Renal cortex interstitium (tissue), 15 donors: Measurements from ENCODE around the gene HJV. TPM values are rescaled to one million over a fixed set of nuclear protein-coding genes. Genes with fewer than 3 reads are reported as not detected.
"Not testable (repeated sequence)": the region's sequence is repeated elsewhere in the genome, so short reads cannot be mapped to it uniquely, and the experiment has no call there.

Experiments used
- DNase-seq, 11 donors: peaks; one replicate each; pipeline ENCODE4 v3.0.0-alpha.2; 2013; ENCODE audit warnings: low read depth in 9 of 11, low spot score in 4 of 11; ENCODE audit errors: extremely low read depth in 1 of 11
- long read RNA-seq, 16 experiments: transcript quantifications; one replicate each; lab custom pipeline, GENCODE V29; 2026
- polyA plus RNA-seq, 3 donors: library from polyadenylated mRNA; unstranded; fragments of 120-200 nt; gene quantifications; one replicate each; pipeline ENCODE4 v1.2.1, GENCODE V29; 2013; ENCODE audit not compliant: insufficient read length in 3 of 3

Gene HJV, protein sequence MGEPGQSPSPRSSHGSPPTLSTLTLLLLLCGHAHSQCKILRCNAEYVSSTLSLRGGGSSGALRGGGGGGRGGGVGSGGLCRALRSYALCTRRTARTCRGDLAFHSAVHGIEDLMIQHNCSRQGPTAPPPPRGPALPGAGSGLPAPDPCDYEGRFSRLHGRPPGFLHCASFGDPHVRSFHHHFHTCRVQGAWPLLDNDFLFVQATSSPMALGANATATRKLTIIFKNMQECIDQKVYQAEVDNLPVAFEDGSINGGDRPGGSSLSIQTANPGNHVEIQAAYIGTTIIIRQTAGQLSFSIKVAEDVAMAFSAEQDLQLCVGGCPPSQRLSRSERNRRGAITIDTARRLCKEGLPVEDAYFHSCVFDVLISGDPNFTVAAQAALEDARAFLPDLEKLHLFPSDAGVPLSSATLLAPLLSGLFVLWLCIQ
- polyA plus RNA-seq, result under 1 TPM in 2 of 3 donors, not detected in 1; 0.15 to 0.20 TPM
- long read RNA-seq, donor 1, result 0 reads
- long read RNA-seq, donor 2, result 0 reads
- long read RNA-seq, donor 3, result 0 reads
- long read RNA-seq, donor 4, result 0 reads
- long read RNA-seq, donor 5, result 0 reads
- long read RNA-seq, donor 6, result 0 reads
- long read RNA-seq, donor 7, result 0 reads
- long read RNA-seq, donor 8, result 0 reads
- long read RNA-seq, donor 9, result 0 reads
- long read RNA-seq, donor 10, result 0 reads
- long read RNA-seq, donor 11, result 0 reads
- long read RNA-seq, donor 12, result 0 reads
- long read RNA-seq, donor 13, result 0 reads
- long read RNA-seq, donor 14, result 0 reads
- long read RNA-seq, donor 15, result 0 reads
- long read RNA-seq, donor 16, result 0 reads

- no peak for DNase-seq
These were observed at the start of gene HJV for GRCh38 chr1:146021622-146022402. HJV (minus strand) TSS chr1:146021735; CDS start chr1:146020231, 1,504 bp downstream.

DNA sequence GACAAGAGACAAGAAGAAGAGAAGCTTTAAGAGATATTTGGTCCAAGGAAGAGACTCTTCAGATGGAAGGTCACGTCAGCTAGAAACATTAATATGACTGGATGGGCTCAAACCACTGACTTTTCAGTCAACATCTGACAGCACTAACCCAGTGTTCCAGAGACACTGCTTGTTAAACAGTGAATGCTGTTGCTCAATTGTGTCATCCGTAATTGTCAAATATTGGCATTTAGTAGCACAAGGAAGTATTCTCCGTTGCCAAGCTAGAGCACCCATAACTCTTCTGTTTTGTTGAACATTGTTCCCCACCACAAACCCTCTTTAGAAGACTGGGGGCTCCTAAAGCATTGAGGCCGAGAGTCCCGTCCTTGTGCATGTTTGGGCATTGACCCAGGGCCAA lies 37.6 kb upstream of the HJV start:
- DNase-seq, result not testable (repeated sequence)

- peak in 8 of 11 donors; percentile 64 to 84 (median 74) for DNase-seq
These were observed 30.5 kb upstream of the HJV start for GRCh38 chr1:146051852-146052676.

DNA sequence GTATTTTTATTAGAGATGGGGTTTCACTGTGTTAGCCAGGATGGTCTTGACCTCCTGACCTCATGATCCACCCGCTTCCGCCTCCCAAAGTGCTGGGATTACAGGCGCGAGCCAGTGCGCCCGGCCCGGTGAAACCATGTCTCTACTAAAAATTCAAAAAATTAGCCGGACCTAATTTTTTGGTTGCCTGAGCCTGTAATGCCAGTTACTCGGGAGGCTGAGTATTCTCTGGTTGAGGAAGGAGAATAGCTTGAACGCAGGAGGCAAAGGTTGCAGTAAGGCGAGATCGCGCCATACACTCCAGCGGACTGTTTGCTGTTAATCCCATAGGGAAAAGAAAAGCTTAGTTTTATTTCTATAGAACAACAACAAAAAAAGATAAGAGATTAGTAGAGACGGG lies 29.9 kb upstream of the HJV start:
- no peak for DNase-seq

- not testable (repeated sequence) for DNase-seq
These were observed 29.1 kb upstream of the HJV start for GRCh38 chr1:146050652-146050963.

- not testable (repeated sequence) for DNase-seq
These were observed 28.5 kb upstream of the HJV start for GRCh38 chr1:146049866-146050651.

DNA sequence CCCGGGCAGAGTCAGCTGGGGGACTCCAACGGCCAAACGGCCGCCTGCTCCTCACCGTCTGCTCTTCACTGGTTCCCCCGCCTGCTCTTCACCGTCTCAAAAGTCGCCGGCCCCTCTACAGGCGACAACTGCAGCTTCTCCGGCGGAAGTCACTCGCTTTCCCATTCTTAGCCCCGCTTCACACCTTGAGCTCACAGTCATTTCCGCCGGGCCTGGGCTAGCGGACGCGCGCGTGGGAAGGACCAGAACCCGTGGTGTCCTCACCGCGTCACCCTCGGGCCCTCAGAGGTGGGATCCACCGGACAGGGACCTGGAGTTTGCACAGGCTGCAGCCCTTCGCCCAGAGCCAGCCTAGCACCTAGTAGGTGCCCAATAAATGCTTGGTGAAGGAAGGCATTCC lies 27.9 kb upstream of the HJV start:
- DNase-seq, result no peak

DNA sequence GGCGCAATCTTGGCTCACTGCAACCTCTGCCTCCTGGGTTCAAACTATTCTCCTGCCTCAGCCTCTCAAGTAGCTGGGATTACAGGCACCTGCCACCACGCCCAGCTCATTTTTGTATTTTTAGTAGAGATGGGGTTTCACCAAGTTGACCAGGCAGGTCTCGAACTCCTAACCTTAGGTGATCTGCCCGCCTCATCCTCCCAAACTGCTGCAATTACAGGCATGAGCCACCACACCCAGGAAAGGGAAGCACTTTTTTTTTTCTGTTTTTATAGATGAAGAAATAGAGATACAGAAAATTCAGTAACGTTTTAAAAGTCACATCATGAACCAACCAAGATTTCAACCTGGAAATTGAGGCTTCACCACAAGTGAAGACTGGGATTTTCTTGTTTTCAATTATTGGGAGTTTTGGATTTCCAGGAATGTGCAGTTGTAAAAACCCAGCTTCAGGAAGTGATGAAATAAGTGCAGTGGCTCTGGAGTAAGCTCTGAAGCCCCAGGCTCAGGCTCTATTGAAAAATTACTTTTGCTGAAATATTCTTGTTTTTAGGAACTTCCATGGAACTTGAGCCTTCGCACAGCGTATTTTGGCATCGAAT lies 27.1 kb upstream of the HJV start:
- not testable (repeated sequence) for DNase-seq

DNA sequence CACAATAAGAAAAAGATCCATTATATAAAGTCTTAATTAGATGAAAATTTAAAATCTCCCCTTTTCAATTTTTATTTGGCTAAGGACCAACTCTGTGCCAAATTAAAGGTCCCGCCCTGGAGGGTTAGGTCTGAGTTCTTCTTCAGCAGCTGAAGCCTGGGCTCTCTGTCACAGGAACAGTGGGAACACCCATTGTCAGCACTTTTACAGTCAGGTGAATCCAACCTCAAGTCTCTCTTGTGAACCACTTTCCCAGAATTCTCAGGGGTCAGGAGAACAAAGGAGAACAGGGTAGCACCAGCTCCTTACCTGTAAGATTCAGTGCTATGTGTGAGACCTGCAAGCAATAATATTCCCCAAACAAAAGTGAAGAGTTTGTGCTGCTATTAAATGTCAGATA lies 25.1 kb upstream of the HJV start:
- no peak for DNase-seq

GRCh38 chr1:146039844-146040194 lies 18.3 kb upstream of the HJV start:
- DNase-seq, result no peak

- DNase-seq, result peak in 10 of 11 donors; percentile 74 to 95 (median 85)
These were observed 15.6 kb upstream of the HJV start for GRCh38 chr1:146036965-146037646.

DNA sequence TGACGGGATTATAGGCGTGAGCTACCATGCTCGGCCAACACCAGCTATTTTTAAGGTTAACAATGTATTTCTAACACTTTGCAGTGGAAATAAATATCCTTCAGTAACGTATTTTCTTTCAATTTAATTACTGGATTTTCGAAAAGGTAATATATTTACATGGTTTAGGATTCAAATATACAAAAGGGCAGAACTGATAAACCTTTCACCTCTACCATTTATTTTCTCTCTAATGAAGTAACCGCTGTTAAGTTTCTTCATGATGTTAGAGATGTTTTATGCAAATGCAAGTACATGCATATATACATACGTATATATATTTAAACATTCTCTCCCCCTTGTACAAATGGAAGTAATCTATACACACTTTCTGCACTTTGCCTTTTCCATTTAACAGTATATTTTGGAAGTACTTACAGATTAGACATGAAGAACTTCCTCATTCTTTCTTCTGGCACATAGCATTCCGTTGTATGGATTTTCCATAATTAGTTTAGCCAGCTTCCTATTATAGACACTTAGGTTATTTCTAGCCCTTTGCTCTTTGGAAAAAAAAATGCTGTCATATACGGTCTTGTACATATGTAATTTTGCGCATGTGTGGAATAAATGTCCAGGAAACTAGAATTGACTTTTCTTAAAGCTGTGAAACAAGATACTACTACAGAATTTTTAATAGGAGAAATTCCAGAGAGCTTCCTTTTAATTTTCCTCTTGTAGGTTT lies 14.9 kb upstream of the HJV start:
- no peak for DNase-seq

DNA sequence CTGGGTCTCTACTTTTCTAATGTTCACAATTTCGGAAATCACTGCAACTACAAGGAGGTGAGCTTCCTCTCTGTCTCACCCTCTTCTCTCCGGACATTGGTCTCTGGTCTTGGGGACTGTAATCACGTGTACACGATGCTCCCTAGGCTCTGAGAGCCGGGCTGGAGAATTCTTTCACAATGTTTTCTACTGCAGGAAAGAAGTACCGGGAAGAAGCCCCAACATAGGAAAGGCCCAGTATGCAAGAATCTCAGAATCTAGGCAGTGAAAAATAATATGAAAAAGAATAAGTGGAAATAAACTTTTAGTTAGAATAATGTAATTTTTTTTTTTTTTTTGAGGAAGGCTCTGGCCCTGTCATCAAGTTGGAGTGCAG lies 13.5 kb upstream of the HJV start:
- DNase-seq, result no peak

DNA sequence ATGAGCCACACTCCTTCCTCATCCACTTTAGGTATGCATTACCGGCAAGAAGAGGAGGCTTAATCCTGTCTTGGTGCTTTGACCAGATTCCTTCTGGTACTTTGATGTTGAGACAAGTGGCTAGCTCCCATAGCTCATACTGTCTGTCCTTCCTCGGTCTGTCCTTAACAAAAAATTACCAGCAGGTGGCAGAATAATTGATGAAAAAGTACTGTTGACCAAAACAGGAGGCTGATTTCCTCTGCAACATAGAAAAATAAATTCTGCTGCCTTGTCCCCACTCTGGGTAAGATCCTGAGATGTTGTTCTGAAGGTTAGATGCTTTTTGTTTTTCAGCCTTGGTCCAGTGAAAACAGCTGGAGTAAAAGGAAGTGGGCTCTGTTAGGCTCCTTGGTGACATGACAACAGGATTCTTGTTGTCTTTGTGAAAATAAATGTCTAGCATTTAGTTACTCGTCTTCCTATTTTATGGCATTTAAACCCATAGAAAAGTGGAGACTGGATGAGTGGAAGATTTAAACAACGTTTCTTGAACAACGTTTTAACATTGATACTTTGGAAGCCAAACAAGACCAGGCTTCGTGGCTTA lies 11.2 kb upstream of the HJV start:
- peak in 1 of 11 donors; percentile 45 for DNase-seq

GRCh38 chr1:146031476-146031875 lies 9.9 kb upstream of the HJV start:
- DNase-seq, result no peak

DNA sequence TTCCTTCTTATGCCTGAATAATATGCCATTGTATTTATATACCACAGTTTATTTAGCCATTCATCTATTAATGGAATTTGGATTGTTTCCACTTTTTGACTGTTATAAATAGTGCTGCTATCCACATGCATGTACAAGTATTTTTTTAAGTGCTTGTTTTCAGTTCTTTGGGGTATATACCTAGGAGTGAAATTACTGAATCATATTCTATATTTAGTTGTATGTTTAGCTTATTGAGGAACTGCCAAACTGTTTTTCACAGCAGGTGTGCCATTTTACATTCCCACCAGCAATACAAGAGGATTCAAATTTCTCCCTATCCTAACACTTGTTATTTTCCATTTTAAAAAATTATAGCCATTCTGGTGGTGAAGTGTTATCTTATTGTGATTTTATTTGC lies 7.6 kb upstream of the HJV start:
- no peak for DNase-seq
